Measurements from ENCODE around the gene METTL9.

The METTL9 gene

DNA sequence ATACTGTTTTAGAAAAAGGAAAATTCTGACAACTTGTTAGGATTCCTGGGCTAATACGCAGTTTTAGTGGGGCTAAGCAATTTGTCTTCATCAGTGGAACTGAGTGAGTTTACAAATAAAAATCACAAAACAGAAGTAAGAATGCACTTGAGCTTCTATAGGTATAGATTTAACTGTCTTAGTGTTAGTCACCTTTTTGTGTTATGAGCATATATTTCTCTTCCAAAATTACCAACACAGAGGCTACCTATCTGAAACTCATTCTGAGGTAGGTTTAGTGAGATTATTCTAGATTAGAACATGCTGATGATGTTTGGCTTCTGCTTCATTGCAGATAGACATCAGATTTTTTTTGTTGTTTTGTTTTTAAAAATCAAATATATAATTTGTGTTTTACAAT is 23.2 kb downstream of the METTL9 start:
- TF ChIP-seq FOXP2 (optimal IDR thresholded peaks at IDR 0.05; ENCODE audit: borderline replicate concordance, extremely low read depth, extremely low read length, insufficient read depth) (no peak), REST (IDR thresholded peaks at IDR 0.05; ENCODE audit: insufficient read depth in 1 of 2, low read depth in 2 of 2, low read length in 2 of 2) (no peak), SIN3A (IDR thresholded peaks at IDR 0.05; ENCODE audit: borderline replicate concordance, insufficient read depth, low read length) (no peak), POLR2AphosphoS5 (IDR thresholded peaks at IDR 0.05; ENCODE audit: low read depth, low read length) (no peak), TAF1 (IDR thresholded peaks at IDR 0.05; ENCODE audit: borderline replicate concordance, insufficient read depth, low read length) (no peak)

DNA sequence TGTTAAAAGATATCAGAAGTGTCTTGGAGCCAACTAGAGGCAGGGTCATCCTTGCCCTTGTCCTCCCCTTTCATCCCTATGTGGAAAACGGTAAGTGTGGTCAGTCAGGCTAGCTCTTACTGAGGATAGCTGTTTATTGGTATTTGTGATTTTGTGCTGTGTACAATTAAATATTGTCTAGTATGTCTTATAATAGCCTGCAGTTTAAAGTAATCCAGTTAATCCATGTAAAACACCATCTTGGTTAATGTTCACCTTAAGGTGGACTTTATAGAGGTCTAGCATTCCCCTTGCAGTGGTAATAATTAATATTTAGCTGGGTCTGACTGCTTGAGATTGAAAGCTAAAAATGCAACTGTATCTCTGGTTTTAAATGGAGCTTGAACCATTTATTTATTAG is 25.6 kb downstream of the METTL9 start:
- TF ChIP-seq POLR2AphosphoS5 (IDR thresholded peaks at IDR 0.05; ENCODE audit: low read depth, low read length) (no peak), TAF1 (IDR thresholded peaks at IDR 0.05; ENCODE audit: borderline replicate concordance, insufficient read depth, low read length) (no peak), FOXP2 (optimal IDR thresholded peaks at IDR 0.05; ENCODE audit: borderline replicate concordance, extremely low read depth, extremely low read length, insufficient read depth) (no peak), SIN3A (IDR thresholded peaks at IDR 0.05; ENCODE audit: borderline replicate concordance, insufficient read depth, low read length) (no peak), REST (IDR thresholded peaks at IDR 0.05; ENCODE audit: insufficient read depth in 1 of 2, low read depth in 2 of 2, low read length in 2 of 2) (no peak)

- TF ChIP-seq TAF1 (IDR thresholded peaks at IDR 0.05; ENCODE audit: borderline replicate concordance, insufficient read depth, low read length) (peak; percentile 38; the same call in 1 of the 2 replicates), FOXP2 (optimal IDR thresholded peaks at IDR 0.05; ENCODE audit: borderline replicate concordance, extremely low read depth, extremely low read length, insufficient read depth) (no peak), REST (IDR thresholded peaks at IDR 0.05; ENCODE audit: insufficient read depth in 1 of 2, low read depth in 2 of 2, low read length in 2 of 2) (peak in 1 of 2 experiments; percentile 18; a peak in 1 of 4 replicates), SIN3A (IDR thresholded peaks at IDR 0.05; ENCODE audit: borderline replicate concordance, insufficient read depth, low read length) (peak; percentile 81; the same call in 1 of the 2 replicates), POLR2AphosphoS5 (IDR thresholded peaks at IDR 0.05; ENCODE audit: low read depth, low read length) (no peak; the same call in 1 of the 2 replicates)
These were observed 27.4 kb downstream of the METTL9 start for GRCh38 chr16:21626659-21627277.

GRCh38 chr16:21628121-21628726 is 28.8 kb downstream of the METTL9 start:
- TF ChIP-seq TAF1 (IDR thresholded peaks at IDR 0.05; ENCODE audit: borderline replicate concordance, insufficient read depth, low read length) (no peak), REST (IDR thresholded peaks at IDR 0.05; ENCODE audit: insufficient read depth in 1 of 2, low read depth in 2 of 2, low read length in 2 of 2) (no peak), SIN3A (IDR thresholded peaks at IDR 0.05; ENCODE audit: borderline replicate concordance, insufficient read depth, low read length) (no peak), POLR2AphosphoS5 (IDR thresholded peaks at IDR 0.05; ENCODE audit: low read depth, low read length) (no peak), FOXP2 (optimal IDR thresholded peaks at IDR 0.05; ENCODE audit: borderline replicate concordance, extremely low read depth, extremely low read length, insufficient read depth) (no peak)

Data from PFSK-1 (cell line).